Occipital lobe (tissue), 2 donors: ENCODE data around the gene LARGE2. TPM values are rescaled to one million over a fixed set of nuclear protein-coding genes. Genes with fewer than 3 reads are reported as not detected.

Experiments used
- DNase-seq: peaks from one replicate; lab custom pipeline; 2025; lab: John Stamatoyannopoulos, UW
- total RNA-seq: library from RNA; depleted of rRNA; stranded (reverse); fragments of >200 nt; gene quantifications from one replicate; pipeline ENCODE4 v1.2.3, GENCODE V29; 2014

The LARGE2 gene
- total RNA-seq, 1 donor from 2014 or later, result 0.16 TPM

DNA sequence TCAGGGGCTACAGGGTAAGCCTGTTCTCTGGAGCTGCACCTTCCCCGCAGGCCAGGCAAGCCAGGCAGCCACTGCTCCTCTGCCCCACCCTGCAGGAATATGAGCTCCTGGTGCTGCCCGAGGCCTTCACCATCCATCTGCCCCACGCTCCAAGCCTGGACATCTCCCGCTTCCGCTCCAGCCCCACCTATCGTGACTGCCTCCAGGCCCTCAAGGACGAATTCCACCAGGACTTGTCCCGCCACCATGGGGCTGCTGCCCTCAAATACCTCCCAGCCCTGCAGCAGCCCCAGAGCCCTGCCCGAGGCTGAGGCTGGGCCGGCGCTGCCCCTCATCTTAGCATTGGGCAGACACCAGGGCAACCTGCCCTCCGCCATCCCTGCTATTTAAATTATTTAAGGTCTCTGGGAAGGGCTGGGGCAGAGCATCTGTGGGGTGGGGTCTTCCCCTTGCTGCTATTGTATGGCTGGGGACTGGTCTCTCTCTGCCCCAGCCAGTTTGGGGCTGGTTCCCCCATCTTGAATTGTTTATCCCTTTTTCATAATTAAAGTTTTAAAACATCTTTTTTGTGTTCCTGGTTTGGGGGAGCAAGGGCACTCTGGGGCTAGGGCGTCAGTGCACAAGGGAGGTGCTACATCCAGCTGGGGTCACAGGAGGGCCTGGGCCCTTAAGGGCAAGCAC, 6.2 kb downstream of the LARGE2 start:
- no peak for DNase-seq

DNA sequence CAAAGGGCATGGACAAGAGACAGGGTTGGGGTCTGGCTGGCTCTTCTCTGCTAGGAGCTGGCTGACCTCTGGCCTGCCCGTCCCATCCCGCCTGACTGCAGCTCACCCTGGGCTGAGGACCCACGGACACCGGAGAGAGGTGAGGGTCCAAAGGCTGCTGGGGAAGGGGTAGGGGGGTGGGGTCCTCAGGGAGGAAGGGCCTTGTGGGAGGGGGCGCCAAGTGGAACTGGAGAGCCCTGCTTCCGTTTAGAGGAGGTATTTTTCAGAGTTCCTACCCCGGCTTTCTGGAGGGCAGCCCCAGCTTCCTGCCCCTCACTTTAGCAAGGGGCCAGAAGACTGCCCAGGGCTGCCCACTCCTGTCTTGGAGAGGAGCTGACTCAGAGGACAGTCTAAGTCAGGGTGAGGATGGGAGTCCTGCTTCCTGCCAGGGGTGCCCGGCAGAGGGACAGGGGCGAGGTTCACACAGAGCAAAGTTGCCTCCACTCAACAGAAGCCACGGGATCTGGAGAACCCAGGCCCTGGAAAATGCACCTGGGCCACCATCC, 7.1 kb downstream of the LARGE2 start:
- DNase-seq, result no peak

DNA sequence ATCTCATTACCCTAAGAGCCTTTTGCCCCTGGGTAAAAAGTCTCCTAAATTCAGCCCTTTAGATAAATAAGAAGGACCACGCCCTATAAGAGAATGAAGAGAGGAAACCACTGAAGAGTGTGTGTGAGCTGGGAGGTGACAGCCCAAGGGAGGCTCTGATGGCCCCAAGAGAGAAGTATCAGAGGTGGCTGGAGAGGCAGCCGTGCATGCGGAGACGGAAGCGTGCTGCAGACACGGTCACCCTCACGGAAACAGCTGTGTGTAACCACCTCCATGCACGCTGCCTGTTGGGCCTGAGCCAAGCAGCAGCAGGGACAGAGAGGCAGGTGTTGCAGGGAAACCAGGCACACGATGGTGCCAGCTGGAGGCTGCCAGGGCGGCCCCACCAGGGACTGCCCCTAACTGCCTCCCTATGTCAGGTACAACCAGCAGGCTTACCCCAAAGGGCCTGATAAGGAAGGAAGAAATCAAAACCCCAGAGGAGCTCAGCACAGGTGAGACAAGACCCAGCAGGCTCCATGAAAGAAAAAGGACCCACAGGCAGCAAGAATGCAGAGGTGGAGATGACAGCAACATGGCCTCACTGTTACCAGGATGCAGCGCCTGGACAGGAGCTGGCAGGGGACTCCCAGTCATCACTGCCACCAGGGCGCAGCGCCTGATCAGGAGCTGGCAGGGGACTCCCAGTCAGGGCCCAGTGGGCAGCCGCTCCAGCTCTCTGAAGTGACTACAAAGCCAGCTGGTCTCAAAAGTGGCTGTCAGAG, 7.8 kb downstream of the LARGE2 start:
- DNase-seq, result no peak

DNA sequence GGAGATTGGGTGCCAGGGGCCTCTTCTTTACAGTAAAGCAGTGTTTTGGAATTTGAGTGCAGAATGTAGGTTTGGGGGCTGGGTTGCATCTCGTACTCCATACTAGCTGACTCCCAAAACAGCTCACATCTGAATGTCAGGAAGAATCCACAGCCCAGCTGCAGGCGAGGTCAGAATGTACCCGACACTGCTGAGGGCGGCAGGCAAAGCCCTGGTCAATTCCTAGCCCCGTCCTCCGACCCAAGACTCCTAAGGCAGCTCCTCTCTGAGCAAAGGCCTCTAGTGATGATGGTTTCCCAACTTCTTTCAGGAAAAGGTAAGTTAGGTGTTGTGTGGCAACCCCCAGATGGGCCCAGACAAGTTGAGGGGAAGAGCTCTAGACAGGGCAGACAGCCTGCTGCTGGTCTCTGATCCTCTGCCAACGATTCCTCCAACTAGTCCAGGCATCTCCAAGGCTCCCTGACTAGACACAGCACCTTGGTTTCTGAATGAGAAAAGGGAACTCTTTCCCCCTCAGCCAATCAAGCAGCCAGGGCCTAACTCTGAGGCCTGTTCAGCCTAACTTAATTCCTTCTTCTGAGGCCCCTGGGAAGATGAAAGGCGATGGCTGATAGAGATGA, 8.6 kb downstream of the LARGE2 start:
- DNase-seq, result no peak

DNA sequence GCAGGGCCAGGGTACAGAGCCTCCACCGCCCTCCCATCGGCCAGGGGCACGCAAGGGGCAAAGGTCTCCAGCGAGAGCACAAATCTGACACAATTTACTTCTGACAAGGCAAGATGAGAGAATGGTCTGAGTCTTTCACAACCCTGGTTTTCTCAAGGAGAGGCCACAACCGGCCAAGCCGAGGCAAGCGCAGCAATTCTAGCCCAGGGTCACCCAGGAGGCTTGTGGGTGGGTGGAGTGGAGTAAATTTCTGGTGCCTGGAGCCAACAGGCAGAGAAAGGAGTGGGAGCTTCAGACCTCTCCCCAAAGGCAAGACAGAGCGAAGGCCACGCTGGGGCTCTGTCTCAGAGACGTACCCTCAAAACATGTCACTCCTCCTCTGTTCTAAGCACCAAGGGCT, 9.3 kb downstream of the LARGE2 start:
- DNase-seq, result no peak

DNA sequence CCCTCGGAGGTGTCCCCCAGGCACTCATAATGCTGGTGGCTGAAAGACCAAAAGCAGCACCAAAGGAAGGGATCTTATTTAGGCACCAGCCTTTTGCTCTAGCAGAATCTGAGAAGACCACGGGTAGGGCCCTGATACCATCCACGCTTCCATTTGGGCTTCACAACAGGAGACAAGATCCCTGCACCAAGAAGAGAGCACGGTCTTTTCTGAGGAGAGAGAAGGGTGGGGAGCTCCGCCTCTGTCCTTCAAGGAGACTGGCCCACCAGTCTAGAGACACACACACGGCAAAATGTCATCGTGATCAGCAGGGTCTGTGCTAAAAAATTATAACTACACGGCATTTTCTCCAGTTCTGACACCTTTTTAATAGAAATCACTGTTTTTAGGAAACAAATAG, 9.8 kb downstream of the LARGE2 start:
- no peak for DNase-seq

DNA sequence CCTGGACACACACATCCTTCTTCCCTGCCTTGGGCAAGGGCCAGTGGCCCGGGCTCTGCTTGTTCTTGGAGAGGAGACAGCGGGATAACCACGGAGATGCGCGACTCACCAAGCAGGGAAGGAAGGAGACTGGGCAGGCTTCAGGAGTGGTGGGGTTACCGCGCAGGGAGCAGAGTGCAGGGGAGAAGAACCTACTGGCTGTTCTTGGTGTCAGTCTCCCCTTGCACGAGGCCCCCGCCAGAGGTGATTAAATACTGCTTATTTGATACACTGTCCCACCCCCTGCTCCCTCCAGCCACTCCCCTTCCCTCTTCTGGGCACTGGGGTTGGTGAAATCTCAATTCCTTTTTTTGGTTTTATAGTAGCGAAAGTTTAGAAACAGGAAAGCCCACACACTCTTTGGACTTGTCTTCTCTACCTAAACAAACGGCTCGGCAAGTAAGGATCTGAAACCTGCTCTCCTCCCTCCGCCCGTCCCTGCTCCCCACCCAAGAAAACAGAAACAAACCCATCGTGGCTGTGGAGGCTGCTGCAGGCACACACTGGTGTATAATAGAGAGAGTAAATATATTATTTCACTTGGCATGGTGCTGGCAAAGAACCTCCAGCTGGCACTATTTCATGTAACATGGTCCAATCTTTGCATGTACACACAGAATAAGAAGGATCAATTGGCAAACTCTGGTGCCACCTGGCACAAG, 10.8 kb downstream of the LARGE2 start:
- no peak for DNase-seq

DNA sequence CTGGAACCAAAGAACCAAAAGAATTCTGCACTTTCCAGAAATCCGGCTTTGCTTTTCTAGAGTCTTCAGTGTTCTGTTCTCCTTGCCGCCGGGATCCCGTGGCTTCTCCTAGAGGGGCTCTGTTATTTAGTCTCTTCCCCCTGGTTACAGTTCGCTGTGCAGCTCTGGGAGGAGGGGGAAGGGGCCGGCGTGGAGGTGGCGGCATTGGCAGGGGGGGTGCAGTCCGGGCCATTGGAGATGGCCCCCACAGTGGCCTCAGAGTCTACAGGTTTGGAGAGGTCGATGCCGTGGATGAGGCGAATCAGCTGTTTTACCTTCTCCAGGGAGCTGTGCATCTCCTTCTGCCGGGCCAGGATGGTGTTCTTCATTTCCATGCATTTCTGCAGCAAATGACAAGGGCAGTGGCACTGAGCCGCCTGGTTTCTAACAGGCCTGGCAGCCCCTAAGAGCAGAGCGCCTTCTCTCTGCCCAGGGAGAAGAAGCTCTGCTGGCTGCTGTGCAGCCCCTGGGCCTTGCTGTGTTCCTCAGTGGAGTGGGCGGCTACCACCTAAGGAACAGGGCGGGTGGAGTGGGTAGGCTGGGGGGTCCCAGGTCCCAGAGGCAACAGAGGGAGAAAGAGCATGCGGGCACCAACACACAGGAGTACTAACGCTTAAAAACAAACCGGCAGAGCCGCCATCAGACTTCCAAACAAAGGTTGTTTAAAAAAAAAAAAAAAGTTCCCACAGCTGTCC, 11.6 kb downstream of the LARGE2 start:
- DNase-seq, result no peak

DNA sequence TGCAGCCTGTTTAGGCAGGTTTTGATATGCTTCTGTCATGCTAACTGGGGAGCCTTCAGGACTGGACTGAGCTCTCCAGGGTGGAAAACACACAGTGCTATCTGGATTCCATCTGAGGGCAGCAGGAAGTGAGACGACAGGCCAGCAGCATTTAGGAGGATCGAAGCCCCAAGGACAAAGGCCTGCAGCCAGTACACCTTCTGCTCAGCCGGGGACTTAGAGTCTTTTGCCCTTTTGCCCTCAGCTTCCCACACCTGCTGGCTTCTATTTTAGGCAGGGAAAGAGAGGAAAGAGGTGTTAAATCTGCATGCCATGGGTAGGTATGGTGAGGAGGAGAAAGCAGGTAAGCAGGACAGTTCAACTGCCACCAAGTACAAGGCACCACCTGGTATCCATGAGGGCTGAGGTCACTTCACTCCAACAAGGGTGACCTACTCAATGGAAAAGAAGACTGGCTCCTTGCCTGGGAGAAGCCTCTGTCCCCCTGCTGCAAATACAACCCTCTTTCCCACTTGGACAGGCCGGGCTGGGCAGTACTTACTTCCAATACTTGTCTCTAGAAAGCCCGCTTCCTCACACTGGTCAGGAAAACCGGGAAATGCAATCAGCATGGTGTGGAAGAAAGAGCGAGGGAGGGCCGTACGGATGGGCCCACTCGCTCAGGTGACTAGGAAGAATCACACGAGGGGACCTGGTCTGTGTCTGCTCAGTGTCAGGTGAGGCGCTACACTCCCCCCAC, 12.3 kb downstream of the LARGE2 start:
- no peak for DNase-seq

DNA sequence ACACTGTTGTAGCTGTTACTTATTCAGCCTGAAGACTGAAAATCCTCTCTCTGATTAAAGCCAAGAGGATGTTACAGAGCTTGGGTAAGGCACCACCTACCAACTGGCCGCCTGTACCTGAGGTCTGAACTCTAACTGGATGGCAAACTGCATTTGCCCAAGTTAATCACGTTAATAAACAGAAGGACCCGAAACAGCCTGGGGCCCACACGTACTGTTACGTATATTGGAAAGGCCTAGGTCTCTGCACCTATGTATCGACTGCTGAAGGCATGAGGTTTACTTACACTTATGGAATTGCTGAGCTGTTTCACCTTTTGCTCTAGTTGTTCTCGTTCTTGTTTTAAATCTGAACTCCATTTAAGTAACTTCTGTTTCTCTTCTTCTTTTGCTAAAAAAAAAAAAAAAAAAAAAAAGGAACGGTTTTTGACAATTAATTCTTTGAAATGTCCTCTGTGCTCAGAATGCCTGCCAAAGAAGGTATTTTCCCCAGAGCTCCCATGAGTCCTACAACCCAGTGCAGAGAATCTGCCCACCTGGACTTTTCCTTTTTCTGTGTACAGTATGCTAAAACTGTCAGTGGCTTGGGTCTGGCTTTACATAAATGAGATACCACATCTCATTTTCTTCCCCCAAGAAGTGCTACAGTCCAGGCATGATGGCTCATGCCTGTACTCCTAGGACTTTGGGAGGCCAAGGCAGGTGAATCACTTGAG, 13.1 kb downstream of the LARGE2 start:
- no peak for DNase-seq

DNA sequence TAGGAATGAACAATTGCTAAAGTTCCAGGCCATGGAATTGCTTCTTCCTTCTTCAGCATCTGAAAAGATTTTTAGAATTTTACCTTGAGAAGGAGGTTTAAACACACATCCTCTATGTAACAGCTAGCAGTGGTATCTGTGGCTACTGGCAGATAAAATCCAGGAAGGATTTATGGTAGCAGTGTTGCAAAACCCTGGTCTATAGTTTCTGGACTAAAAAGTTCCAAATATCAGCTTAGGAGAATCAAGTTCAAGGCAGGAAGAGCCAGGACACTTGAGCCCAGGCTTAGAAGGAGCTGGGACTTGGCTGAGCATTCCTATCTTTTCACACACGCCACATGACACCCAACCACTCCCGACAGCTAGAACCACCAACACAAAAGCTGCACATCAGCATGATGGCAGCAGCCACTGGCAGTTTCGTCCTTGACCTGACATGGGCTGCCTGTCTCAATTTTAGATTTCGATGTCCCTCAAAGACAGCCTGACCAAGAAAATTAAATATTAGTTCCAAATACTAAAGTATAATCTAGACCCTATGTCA, 14.1 kb downstream of the LARGE2 start:
- no peak for DNase-seq

DNA sequence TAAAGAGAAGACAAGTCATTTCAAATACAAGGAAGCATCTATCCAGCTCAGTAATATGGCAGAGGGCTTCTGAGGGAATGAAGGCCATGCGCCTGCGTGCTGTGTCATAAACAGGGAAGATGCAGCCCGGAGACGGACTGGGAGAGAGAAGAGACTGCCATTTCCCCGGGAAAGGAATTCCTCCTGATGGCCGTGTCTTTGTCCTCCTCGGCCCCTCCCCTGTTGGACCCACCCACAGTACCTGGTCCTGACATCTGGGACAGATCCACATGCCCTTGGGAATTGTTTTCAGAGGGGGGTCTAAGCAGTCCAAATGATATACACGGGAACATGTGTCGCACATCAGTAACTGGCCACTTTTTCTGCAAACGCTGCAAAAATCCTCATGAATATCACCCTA, 15.5 kb downstream of the LARGE2 start:
- DNase-seq, result no peak

DNA sequence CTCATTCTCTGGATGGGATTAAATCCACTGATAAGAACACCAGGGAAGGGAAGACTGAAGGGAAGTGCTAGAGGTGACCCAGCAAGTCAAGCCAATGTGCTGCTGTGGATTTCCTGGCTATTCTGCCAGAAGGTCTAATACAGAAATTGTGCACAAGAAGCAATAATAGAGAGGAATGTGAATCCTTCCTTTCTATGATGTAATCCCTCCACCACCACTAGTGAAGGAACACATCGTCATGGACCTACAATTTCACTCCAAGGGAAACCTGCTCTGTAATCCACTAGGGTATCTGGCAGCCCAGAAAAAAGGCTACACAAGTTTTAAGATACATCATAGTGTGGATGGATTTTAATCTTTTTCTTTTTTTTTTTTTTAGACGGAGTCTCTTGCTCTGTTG, 17.4 kb downstream of the LARGE2 start:
- no peak for DNase-seq

DNA sequence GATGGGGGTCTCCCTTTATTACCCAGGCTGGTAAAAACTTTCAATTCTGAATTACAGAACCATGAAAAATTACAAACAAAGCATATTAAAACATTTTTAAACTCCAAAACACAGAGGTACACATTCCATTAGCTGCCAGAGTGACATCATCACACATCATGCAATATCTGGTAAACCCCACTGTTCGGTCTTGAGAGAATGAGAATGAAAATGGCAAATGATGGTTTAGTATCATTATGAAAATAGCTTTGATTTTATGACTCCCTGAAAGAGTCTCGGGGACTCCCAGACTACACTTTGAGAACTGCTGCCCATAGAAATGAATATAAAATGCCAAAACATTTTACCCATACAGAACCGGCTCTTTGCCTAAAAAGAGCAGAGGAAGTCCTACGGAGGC, 18.8 kb downstream of the LARGE2 start:
- DNase-seq, result no peak

DNA sequence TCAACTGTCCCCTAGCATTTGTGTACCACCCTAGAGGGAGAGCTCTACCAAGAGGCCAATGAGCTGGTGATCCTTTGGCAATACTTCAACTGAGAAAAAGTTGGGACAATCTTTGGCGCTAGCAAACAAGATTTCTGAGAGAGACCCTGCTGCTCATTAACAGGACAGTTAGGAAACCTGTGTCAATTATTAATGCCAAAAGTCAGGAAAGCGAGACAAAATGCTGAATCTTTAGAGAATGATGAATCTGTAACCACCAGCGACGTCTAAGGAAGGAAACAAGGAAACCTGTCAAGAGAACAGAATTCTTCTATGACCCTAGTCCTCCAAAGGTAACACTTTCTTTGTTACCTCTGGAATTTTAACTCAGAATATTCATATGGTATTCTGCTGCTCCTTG, 19.9 kb downstream of the LARGE2 start:
- DNase-seq, result no peak

DNA sequence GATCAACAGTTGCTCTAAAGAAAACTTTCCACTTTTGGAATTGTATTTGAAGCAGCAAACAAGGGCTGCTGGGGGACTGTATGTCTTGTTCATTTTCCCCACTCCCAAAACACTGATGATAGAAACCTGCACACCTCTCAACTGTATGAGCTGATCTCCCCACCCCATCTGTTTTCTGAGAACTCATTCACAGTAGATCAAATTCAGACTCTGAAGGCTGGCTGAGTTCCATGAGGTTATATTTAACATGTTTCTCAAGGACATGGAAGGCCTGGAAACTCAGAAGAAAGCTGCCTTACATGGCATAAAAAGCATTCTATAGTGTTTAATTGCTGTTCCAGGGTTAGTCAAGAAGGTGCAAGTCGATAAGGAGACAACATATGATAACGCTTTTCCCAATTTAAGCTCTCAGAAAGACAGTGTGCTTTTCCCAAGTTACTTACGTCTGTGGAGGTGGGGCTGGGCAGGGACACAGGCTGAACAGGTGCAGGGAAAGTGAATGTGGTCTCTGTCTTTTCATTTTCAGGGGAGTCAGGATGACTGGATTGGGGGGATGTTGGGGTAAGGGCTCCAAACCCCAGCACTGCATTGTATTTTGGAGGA, 23.0 kb downstream of the LARGE2 start:
- DNase-seq, result no peak

DNA sequence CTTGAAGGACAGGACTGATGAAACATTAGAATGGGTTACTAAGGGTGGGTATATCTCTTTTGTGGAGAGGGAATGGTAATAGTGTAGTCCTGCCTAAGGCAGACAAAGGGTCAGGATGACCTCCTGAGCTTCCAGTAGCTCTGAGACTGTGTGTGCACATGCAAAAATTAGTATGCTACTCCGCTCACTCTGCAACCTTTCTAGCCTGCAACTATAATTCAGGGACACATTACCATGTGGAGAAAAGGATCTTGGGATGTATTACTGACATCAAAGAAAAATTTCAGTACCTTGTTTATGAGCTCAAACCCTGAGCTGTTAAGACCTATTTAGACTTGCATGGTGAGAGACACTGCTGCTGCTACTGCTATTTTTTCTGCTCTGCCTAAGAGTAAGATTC, 25.4 kb downstream of the LARGE2 start:
- DNase-seq, result no peak

DNA sequence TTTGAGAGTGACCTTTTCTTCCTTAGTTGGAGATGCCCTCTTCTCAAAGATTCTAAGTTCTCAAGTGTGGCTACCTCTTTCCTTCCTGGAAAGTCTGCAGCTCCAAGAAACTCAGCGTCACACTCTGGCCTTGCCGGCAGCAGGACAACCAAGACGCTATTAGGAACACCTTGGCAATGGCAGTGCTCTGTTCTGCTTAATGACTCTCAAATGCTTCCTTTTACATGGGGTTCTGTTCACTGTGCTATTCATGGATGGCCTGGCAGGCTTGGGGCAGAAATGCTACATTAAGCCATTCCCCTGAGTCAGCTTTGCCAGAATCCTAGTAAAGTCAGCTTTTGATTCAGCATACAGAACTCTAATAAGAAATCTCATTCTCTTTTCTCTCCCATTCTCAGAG, 25.9 kb downstream of the LARGE2 start:
- DNase-seq, result no peak

DNA sequence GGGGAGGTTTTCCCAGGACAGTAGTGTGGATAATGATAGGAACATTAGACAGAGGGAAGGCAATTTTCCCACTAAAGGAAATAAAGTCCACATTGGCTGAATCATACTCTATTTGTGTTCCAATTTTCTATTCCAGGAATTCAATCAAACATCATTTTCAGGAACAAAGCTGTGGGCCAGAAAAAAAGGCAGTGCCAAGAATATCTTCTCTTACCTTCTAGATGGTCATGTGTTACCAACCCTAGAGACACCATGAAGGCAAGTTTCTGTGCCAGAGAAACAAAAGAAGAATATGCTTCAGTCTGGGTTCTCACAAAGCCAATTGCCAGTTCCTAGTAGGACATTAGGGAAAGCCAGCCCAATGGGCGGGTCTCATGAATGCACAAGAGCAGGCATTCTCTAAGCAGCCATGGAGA, 27.5 kb downstream of the LARGE2 start:
- no peak for DNase-seq
